DOHH2 (cell line): ENCODE measurements around the gene IGFBP3.

ENCODE experiments used
- CTCF ChIP-seq: fragments of 200-600 bp; sonication (generic); IDR thresholded peaks from one replicate; pipeline ENCODE4 v1.5.1; 2014; ENCODE audit warnings: antibody characterized with exemption, mild to moderate bottlenecking, low read depth, low read length; ENCODE audit not compliant: poor library complexity, severe bottlenecking
- EZH2phosphoT487 ChIP-seq: fragments of 200-600 bp; sonication (generic); IDR thresholded peaks from 2 replicates; pipeline ENCODE4 v1.6.1; 2017; ENCODE audit warnings: borderline replicate concordance, mild to moderate bottlenecking, antibody characterized with exemption, low read length, moderate library complexity, mixed read lengths

GRCh38 chr7:45888185-45888992, 32.7 kb downstream of the IGFBP3 start, which contains the start of gene IGFBP1:
- TF ChIP-seq CTCF (no peak), EZH2phosphoT487 (no peak)
